Measurements from ENCODE around the gene PNMT. TPM values are rescaled to one million over a fixed set of nuclear protein-coding genes. Genes with fewer than 3 reads are reported as not detected.
A peak's percentile ranks its signal among the peaks of the same experiment; 100 is the strongest.
"Not testable (repeated sequence)": the region's sequence is repeated elsewhere in the genome, so short reads cannot be mapped to it uniquely, and the experiment has no call there.

Gene PNMT
- total RNA-seq, 6 experiments from 2014 or later, result 0.37 TPM; not detected in 4

DNA sequence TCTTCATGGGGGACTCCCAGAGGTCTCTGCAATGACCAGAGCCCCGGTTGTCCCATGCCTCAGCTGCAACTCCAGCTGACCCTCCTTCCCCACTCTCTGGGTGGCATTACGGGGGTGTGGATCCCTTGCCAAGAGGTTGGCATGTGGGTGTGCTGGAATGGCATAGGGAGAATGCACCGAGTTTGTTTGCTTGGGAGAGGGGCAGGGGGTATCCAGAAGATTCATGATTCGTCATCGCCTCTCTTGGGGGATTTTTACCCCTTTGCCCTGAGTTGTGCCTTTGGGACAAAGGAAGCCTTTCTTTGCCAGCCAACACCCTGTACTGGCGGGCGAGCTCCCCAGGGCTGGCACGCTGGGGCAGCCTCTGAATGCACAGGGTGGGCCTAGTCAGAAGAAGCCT is 38.1 kb downstream of the PNMT start:
- Histone ChIP-seq H3K4me3 (no peak overlapping the region), H3K36me3 (peaks cover 0 to 6% (median 0%) of the 10 kb centered on the region in 4 donors), H3K27me3 (no peaks in the 10 kb centered on the region), H3K4me1 (peaks cover 0 to 57% (median 26%) of the 10 kb centered on the region in 4 donors), H3K27ac (peak overlapping the region; percentile 74 to 95 (median 88)), H3K9me3 (no peaks in the 10 kb centered on the region)
- no CpG with 5 or more reads among the region's 8 CpGs for WGBS (ENCODE audit: insufficient coverage, low coverage, low lambda C conversion rate, missing lambda C conversion rate)
- TF ChIP-seq, protein P1, sequence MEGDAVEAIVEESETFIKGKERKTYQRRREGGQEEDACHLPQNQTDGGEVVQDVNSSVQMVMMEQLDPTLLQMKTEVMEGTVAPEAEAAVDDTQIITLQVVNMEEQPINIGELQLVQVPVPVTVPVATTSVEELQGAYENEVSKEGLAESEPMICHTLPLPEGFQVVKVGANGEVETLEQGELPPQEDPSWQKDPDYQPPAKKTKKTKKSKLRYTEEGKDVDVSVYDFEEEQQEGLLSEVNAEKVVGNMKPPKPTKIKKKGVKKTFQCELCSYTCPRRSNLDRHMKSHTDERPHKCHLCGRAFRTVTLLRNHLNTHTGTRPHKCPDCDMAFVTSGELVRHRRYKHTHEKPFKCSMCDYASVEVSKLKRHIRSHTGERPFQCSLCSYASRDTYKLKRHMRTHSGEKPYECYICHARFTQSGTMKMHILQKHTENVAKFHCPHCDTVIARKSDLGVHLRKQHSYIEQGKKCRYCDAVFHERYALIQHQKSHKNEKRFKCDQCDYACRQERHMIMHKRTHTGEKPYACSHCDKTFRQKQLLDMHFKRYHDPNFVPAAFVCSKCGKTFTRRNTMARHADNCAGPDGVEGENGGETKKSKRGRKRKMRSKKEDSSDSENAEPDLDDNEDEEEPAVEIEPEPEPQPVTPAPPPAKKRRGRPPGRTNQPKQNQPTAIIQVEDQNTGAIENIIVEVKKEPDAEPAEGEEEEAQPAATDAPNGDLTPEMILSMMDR (IDR thresholded peaks at IDR 0.05), result no peak
- no peak for TF ChIP-seq POLR2A (IDR thresholded peaks at IDR 0.05)
- DNase-seq (no peak), ATAC-seq (no peak)
- intact Hi-C loops (cut with DNase I), result no loop called here

DNA sequence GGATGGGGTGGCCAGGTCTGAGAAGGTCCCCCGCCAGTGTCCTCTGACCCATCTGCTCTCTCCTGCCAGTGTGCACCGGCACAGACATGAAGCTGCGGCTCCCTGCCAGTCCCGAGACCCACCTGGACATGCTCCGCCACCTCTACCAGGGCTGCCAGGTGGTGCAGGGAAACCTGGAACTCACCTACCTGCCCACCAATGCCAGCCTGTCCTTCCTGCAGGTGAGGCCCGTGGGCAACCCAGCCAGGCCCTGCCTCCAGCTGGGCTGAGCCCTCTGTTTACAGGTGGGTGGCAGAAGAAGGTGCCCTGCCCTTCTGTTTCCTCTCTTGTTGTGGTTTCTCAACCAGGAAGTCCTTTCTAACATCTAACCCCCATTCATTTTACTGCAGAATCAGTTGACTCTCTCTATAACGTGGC is 38.7 kb downstream of the PNMT start:
- H3K4me1 ChIP-seq, result peaks cover 0 to 51% (median 23%) of the 10 kb centered on the region in 4 donors
- H3K27ac ChIP-seq, result peak overlapping the region in 1 of 3 donors; percentile 95
- TF ChIP-seq, protein P1 (IDR thresholded peaks at IDR 0.05), result no peak
- TF ChIP-seq POLR2A (IDR thresholded peaks at IDR 0.05), result no peak
- intact Hi-C loops (cut with DNase I), result no loop called here
- 45% methylated on average over 2 of the region's 7 CpGs for WGBS (ENCODE audit: insufficient coverage, low coverage, low lambda C conversion rate, missing lambda C conversion rate)
- ATAC-seq, result no peak
- no peak for DNase-seq
- no peak overlapping the region for H3K4me3 ChIP-seq
- no peaks in the 10 kb centered on the region for H3K27me3 ChIP-seq
- H3K36me3 ChIP-seq, result peaks cover 0 to 6% (median 0%) of the 10 kb centered on the region in 4 donors
- H3K9me3 ChIP-seq, result no peaks in the 10 kb centered on the region

DNA sequence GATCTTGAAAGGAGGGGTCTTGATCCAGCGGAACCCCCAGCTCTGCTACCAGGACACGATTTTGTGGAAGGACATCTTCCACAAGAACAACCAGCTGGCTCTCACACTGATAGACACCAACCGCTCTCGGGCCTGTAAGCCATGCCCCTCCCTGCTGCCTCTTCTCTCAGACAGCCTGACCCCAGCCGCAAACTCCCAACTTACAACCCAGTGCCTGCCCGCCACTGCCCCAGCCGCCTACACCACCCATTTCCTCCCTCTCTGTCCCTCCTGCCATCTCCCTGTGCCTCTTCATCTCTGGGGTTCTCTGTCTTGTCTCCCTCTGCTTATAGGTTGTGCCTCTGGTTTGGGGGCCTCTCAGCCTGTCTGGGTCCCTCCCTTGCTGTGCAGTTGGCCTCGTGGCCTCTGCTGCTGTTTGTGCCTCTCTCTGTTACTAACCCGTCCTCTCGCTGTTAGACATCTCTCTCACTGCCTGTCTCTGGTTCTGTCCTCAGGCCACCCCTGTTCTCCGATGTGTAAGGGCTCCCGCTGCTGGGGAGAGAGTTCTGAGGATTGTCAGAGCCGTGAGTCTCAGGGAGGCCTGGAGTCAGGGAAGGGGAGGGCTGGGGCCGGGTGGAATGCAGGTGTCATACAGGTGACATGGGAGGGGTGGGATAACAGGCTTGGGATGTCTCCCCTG is 41.2 kb downstream of the PNMT start:
- peak in 1 of 3 donors; percentile 6 for DNase-seq
- no peak overlapping the region for H3K4me3 ChIP-seq
- 94% methylated on average over 7 of the region's 14 CpGs for WGBS (ENCODE audit: insufficient coverage, low coverage, low lambda C conversion rate, missing lambda C conversion rate)
- no peaks in the 10 kb centered on the region for H3K27me3 ChIP-seq
- intact Hi-C loops (cut with DNase I), result no loop called here
- TF ChIP-seq, protein P1 (IDR thresholded peaks at IDR 0.05), result no peak
- no peak for TF ChIP-seq POLR2A (IDR thresholded peaks at IDR 0.05)
- H3K4me1 ChIP-seq, result peaks cover 0 to 28% (median 10%) of the 10 kb centered on the region in 4 donors
- no peaks in the 10 kb centered on the region for H3K9me3 ChIP-seq
- peaks cover 0 to 6% (median 0%) of the 10 kb centered on the region in 4 donors for H3K36me3 ChIP-seq
- no peak for ATAC-seq
- H3K27ac ChIP-seq, result no peak overlapping the region

DNA sequence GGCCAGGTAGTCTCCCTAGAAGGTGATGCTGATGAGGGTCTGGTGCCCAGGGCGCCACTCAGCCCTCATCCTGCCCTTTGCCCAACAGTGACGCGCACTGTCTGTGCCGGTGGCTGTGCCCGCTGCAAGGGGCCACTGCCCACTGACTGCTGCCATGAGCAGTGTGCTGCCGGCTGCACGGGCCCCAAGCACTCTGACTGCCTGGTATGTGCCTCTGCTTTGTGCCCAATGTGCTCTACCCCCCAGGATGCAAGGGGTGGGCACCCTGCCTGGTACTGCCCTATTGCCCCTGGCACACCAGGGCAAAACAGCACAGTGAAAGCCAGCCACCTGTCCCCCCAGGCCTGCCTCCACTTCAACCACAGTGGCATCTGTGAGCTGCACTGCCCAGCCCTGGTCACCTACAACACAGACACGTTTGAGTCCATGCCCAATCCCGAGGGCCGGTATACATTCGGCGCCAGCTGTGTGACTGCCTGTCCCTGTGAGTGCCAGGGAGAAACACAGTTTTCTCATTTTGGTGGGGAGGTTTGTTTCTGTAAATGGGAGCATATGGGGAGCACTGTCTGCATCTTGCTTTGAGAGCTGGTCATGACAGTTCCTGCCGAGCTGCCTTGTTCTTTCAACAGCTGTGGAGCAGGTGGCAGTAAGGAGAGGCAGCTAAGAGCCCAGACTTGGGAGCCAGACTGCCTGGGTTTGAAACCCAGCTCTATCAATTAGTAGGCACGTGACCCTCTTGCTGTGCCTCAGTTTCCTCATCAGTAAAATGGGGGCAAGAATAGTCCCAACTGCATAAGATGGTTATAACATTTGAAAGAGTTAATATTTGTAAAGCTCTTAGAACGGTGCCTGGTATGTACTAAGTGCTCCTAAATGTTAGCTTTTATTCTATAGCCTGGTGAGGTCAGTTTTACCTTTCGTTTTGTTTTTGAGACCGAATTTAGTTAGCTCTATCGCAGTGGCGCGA is 42.0 kb downstream of the PNMT start:
- intact Hi-C loops (cut with DNase I), result no loop called here
- no peak overlapping the region for H3K27ac ChIP-seq
- H3K36me3 ChIP-seq, result peaks cover 0 to 6% (median 3%) of the 10 kb centered on the region in 4 donors
- DNase-seq (peak in 1 of 3 donors; percentile 5), ATAC-seq (no peak)
- H3K4me3 ChIP-seq, result no peak overlapping the region
- no peaks in the 10 kb centered on the region for H3K27me3 ChIP-seq
- no peaks in the 10 kb centered on the region for H3K9me3 ChIP-seq
- H3K4me1 ChIP-seq, result peaks cover 0 to 20% (median 6%) of the 10 kb centered on the region in 4 donors
- no peak for TF ChIP-seq POLR2A (IDR thresholded peaks at IDR 0.05)
- TF ChIP-seq, protein P1 (IDR thresholded peaks at IDR 0.05), result no peak
- 82% methylated on average over 8 of the region's 20 CpGs for WGBS (ENCODE audit: insufficient coverage, low coverage, low lambda C conversion rate, missing lambda C conversion rate)

DNA sequence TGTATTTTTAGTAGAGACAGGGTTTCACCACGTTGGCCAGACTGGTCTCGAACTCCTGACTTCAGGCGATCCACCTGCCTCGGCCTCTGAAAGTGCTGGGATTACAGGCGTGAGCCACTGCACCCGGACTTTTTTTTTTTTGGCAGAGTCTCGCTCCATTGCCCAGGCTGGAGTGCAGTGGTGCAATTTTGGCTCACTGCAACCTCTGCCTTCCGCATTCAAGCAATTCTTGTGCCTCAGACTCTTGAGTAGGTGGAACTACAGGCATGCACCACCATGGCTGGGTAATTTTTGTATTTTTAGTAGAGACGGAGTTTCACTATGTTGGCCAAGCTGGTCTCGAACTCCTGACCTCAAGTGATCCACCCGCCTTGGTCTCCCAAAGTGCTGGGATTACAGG is 42.8 kb downstream of the PNMT start:
- Histone ChIP-seq H3K36me3 (peaks cover 0 to 12% (median 3%) of the 10 kb centered on the region in 4 donors), H3K4me1 (peaks cover 0 to 13% (median 3%) of the 10 kb centered on the region in 4 donors)
- H3K27me3 ChIP-seq; H3K4me3 ChIP-seq; ATAC-seq; H3K9me3 ChIP-seq; H3K27ac ChIP-seq; DNase-seq; intact Hi-C loops (cut with DNase I): not testable (repeated sequence)
- WGBS (ENCODE audit: insufficient coverage, low coverage, low lambda C conversion rate, missing lambda C conversion rate), result 89% methylated on average over 10 of the region's 11 CpGs

All from right lobe of liver (tissue), 6 donors.